Testis (tissue), 3 donors: ENCODE measurements around the gene COL4A3. TPM values are rescaled to one million over a fixed set of nuclear protein-coding genes. Genes with fewer than 3 reads are reported as not detected.

Experiments used
- DNase-seq: peaks from one replicate; pipeline ENCODE4 v3.0.0-alpha.2; 2019
- H3K27ac ChIP-seq, 2 donors: fragments of 200-600 bp; sonication (generic); one replicate each; pipeline ENCODE4 v1.5.1; 2019
- H3K27me3 ChIP-seq: fragments of 200-600 bp; sonication (generic); one replicate; pipeline ENCODE4 v1.5.1; 2019
- H3K36me3 ChIP-seq: fragments of 200-600 bp; sonication (generic); one replicate; pipeline ENCODE4 v1.5.1; 2017; ENCODE audit warnings: low read depth; ENCODE audit errors: missing control alignments
- H3K4me1 ChIP-seq: fragments of 200-600 bp; sonication (generic); one replicate; pipeline ENCODE4 v1.5.1; 2019
- H3K4me3 ChIP-seq, 2 donors: fragments of 200-600 bp; sonication (generic); one replicate each; pipeline ENCODE4 v1.5.1; 2017 to 2019
- H3K9me3 ChIP-seq: fragments of 200-600 bp; sonication (generic); one replicate; pipeline ENCODE4 v1.5.1; 2017
- CTCF ChIP-seq, 3 experiments: fragments of 450-650 bp in 2 of 3; fragments of 200-600 bp in 1 of 3; sonication (generic) in 1 of 3; IDR thresholded peaks; one replicate each; pipeline ENCODE4 v1.5.1; 2016 to 2019; ENCODE audit warnings: antibody characterized with exemption in 3 of 3, mild to moderate bottlenecking in 2 of 3, moderate library complexity in 1 of 3
- POLR2A ChIP-seq: fragments of 450-650 bp; IDR thresholded peaks from one replicate; pipeline ENCODE4 v1.6.1; 2017; ENCODE audit warnings: antibody characterized with exemption, mild to moderate bottlenecking, moderate library complexity
- WGBS, 2 donors: methylation state at CpG; one replicate each; pipeline ENCODE4 v1.1.5; 2018; 5-methylcytosine and 5-hydroxymethylcytosine counted together
- intact Hi-C: fragments of 100-400 bp; cut with DNase I; formaldehyde crosslinking; loops from one replicate; pipeline ENCODE4 v1.15.1; 2023; ENCODE audit warnings: low total_unique reads
- polyA plus RNA-seq: library from polyadenylated mRNA; stranded (reverse); fragments of 350-450 nt; fragmentation: Illumina TruSeq; extraction: RNeasy Lipid Tissue Mini Kit (QIAGEN cat#74804); gene quantifications from one replicate; pipeline ENCODE4 v1.2.3, GENCODE V29; 2014; ENCODE audit warnings: low read depth, low replicate concordance; ENCODE audit not compliant: insufficient read depth
- total RNA-seq, 2 donors: library from RNA; depleted of rRNA; stranded (reverse); fragments of >200 nt; gene quantifications; one replicate each; pipeline ENCODE4 v1.2.3, GENCODE V29; 2016

The COL4A3 gene
- total and polyA plus RNA-seq, 3 donors from 2014 or later = 3.7 to 11.0 (median 9.0) TPM

- H3K27ac ChIP-seq = no peak overlapping the region
- H3K27me3 ChIP-seq = no peaks in the 10 kb centered on the region
- intact Hi-C loops = no loop called here
- TF ChIP-seq POLR2A (no peak), CTCF (IDR thresholded peaks at IDR 0.05) (no peak)
- no peak for DNase-seq
- no peak overlapping the region for H3K4me3 ChIP-seq
- 91 to 94% methylated on average over 7 of the region's 7 CpGs for WGBS, 2 donors
- H3K4me1 ChIP-seq = no peaks in the 10 kb centered on the region
- no peaks in the 10 kb centered on the region for H3K9me3 ChIP-seq
- no peaks in the 10 kb centered on the region for H3K36me3 ChIP-seq
These were observed 185.7 kb downstream of the COL4A3 start for GRCh38 chr2:227349989-227350612.

- 47 to 52% methylated on average over 4 of the region's 4 CpGs for WGBS, 2 donors
- Histone ChIP-seq H3K27ac (no peak overlapping the region), H3K36me3 (no peaks in the 10 kb centered on the region), H3K27me3 (no peaks in the 10 kb centered on the region), H3K4me1 (no peaks in the 10 kb centered on the region), H3K9me3 (no peaks in the 10 kb centered on the region), H3K4me3 (no peak overlapping the region)
- no peak for DNase-seq
- no peak for TF ChIP-seq POLR2A
- no peak for TF ChIP-seq CTCF (IDR thresholded peaks at IDR 0.05)
- intact Hi-C loops = no loop called here
These were observed 187.2 kb downstream of the COL4A3 start for GRCh38 chr2:227351639-227352038.

- no peak for DNase-seq
- intact Hi-C loops = no loop called here
- Histone ChIP-seq H3K27ac (no peak overlapping the region), H3K27me3 (no peaks in the 10 kb centered on the region), H3K4me3 (no peak overlapping the region), H3K36me3 (no peaks in the 10 kb centered on the region), H3K9me3 (no peaks in the 10 kb centered on the region), H3K4me1 (no peaks in the 10 kb centered on the region)
- no peak for TF ChIP-seq CTCF (IDR thresholded peaks at IDR 0.05)
- no peak for TF ChIP-seq POLR2A
- WGBS, 2 donors = 80 to 84% methylated on average over 5 of the region's 5 CpGs
These were observed 195.9 kb downstream of the COL4A3 start for GRCh38 chr2:227360351-227360750.

- H3K4me3 ChIP-seq = no peak overlapping the region
- no peaks in the 10 kb centered on the region for H3K4me1 ChIP-seq
- no peaks in the 10 kb centered on the region for H3K27me3 ChIP-seq
- DNase-seq = no peak
- H3K27ac ChIP-seq = no peak overlapping the region
- no peaks in the 10 kb centered on the region for H3K9me3 ChIP-seq
- TF ChIP-seq CTCF (IDR thresholded peaks at IDR 0.05) (peak in 2 of 3 experiments; percentile 8 to 9), POLR2A (no peak)
- WGBS, 2 donors = 73 to 84% methylated on average over 6 of the region's 6 CpGs
- intact Hi-C loops = no loop called here
- no peaks in the 10 kb centered on the region for H3K36me3 ChIP-seq
These were observed 199.3 kb downstream of the COL4A3 start for GRCh38 chr2:227363756-227364155.

Other genes starting within 250 kb of the COL4A3 start
- gene COL4A4, start 419 bp upstream of the COL4A3 start, total RNA-seq = 1 to 10 TPM; 3.0 to 4.1 TPM
- gene COL4A4, start 419 bp upstream of the COL4A3 start, polyA plus RNA-seq = 3.4 TPM
- 100 to 1,000 TPM; 318 to 368 TPM for gene MFF, start 160.6 kb downstream of the COL4A3 start, total RNA-seq
- 457 TPM for gene MFF, start 160.6 kb downstream of the COL4A3 start, polyA plus RNA-seq
- gene TM4SF20, start 214.7 kb downstream of the COL4A3 start, total RNA-seq = 1 to 10 TPM in 1 of 2 donors, under 1 TPM in 1; 0.79 to 2.2 TPM
- gene TM4SF20, start 214.7 kb downstream of the COL4A3 start, polyA plus RNA-seq = 5.5 TPM
- not detected for gene SCYGR1, start 223.3 kb downstream of the COL4A3 start, total RNA-seq
- not detected for gene SCYGR1, start 223.3 kb downstream of the COL4A3 start, polyA plus RNA-seq